HCT116 (cell line): ENCODE results near the gene ARHGDIA. TPM values are rescaled to one million over a fixed set of nuclear protein-coding genes. Genes with fewer than 3 reads are reported as not detected.

Experiments
- ATAC-seq: fragments of 200-7000 bp; cut with Tn5 transposase; 2 replicates; pipeline ENCODE4 v1.9.1; 2020; ENCODE audit warnings: mild to moderate bottlenecking, moderate library complexity
- BruUV-seq: library from RNA; stranded (reverse); fragments of 400-500 nt; replicated peaks from 2 replicates; lab custom pipeline; 2021; lab: Mats Ljungman, UMichigan
- CTCF ChIA-PET: fragments of 300-600 bp; sonication (Branson Sonifier 250); formaldehyde crosslinking; loops from one replicate; lab custom pipeline; 2021; ENCODE audit warnings: antibody characterized with exemption; lab: Charles Lee
- POLR2A ChIA-PET: fragments of 300-600, 350-600 bp; sonication (Branson Sonifier 250); formaldehyde crosslinking; loops from one replicate; lab custom pipeline; 2021; ENCODE audit warnings: antibody characterized with exemption; lab: Charles Lee
- RAD21 ChIA-PET, 2 experiments: fragments of 300-600 bp; sonication (Branson Sonifier 250); formaldehyde crosslinking; loops; one replicate each; lab custom pipeline; 2023; ENCODE audit warnings: low total read pairs in 2 of 2; ENCODE audit not compliant: uncharacterized antibody in 2 of 2, unreplicated experiment in 2 of 2, low non-redundant PET in 1 of 2; lab: Charles Lee
- DNase-seq: peaks from one replicate; pipeline ENCODE4 v3.0.0-alpha.2; 2010; ENCODE audit warnings: low read depth, low spot score
- H2AFZ ChIP-seq: fragments of 200-600 bp; shearing (Covaris generic), sonication (generic); 2 replicates; pipeline ENCODE4 v1.6.1; 2017; ENCODE audit warnings: low read depth, mixed run types, mixed read lengths, antibody characterized with exemption, low read length; ENCODE audit not compliant: poor library complexity, severe bottlenecking
- H3K27ac ChIP-seq: 2 replicates; pipeline ENCODE4 v1.5.1; 2012; ENCODE audit warnings: low read depth, low read length
- H3K27me3 ChIP-seq: fragments of 200-600 bp; sonication (generic); 2 replicates; pipeline ENCODE4 v1.6.1; 2016; ENCODE audit warnings: mixed run types, low read length, mixed read lengths; ENCODE audit not compliant: insufficient read depth
- H3K36me3 ChIP-seq, 2 experiments: fragments of 200-500 bp in 1 of 2; fragments of 200-600 bp in 1 of 2; sonication (Bioruptor generic) in 1 of 2; sonication (generic) in 1 of 2; 2 replicates each; pipeline versions ENCODE4 v1.5.1 to v1.6.1; 2014 to 2016; ENCODE audit warnings: low read length in 2 of 2, inconsistent platforms in 1 of 2, mixed read lengths in 1 of 2, mixed run types in 1 of 2; ENCODE audit not compliant: insufficient read depth in 2 of 2, control insufficient read depth in 1 of 2
- H3K4me1 ChIP-seq, 2 experiments: fragments of 200-600 bp in 1 of 2; sonication (generic) in 1 of 2; 2 replicates each; pipeline versions ENCODE4 v1.5.1 to v1.6.1; 2012 to 2017; ENCODE audit warnings: low read length in 2 of 2, inconsistent platforms in 1 of 2, mild to moderate bottlenecking in 1 of 2, mixed read lengths in 1 of 2, mixed run types in 1 of 2, moderate library complexity in 1 of 2; ENCODE audit not compliant: insufficient read depth in 2 of 2, control insufficient read depth in 1 of 2
- H3K4me2 ChIP-seq: fragments of 200-600 bp; sonication (generic); 2 replicates; pipeline ENCODE4 v1.6.1; 2017; ENCODE audit warnings: mixed run types, low read length, mixed read lengths
- H3K4me3 ChIP-seq, 2 experiments: fragments of 200-600 bp in 1 of 2; sonication (generic) in 1 of 2; replicated peaks in 1 of 2; 2 replicates each; pipeline ENCODE4 v1.5.1; 2011 to 2016; ENCODE audit warnings: low read length in 2 of 2, control low read depth in 1 of 2, low read depth in 1 of 2, mild to moderate bottlenecking in 1 of 2, mixed read lengths in 1 of 2, mixed run types in 1 of 2
- H3K79me2 ChIP-seq: fragments of 200-600 bp; sonication (generic); 2 replicates; pipeline ENCODE4 v1.6.1; 2017; ENCODE audit warnings: mild to moderate bottlenecking, mixed run types, low read length, moderate library complexity, mixed read lengths; ENCODE audit not compliant: insufficient read depth
- H3K9ac ChIP-seq: fragments of 200-600 bp; sonication (generic); 2 replicates; pipeline ENCODE4 v1.6.1; 2016; ENCODE audit warnings: low read length, mixed read lengths
- H3K9me2 ChIP-seq: fragments of 200-600 bp; sonication (generic), shearing (Covaris generic); 2 replicates; pipeline ENCODE4 v1.6.1; 2017; ENCODE audit warnings: mixed run types, mild to moderate bottlenecking, moderate library complexity; ENCODE audit not compliant: insufficient read depth
- H3K9me3 ChIP-seq, 2 experiments: fragments of 200-500 bp in 1 of 2; fragments of 200-600 bp in 1 of 2; sonication (Bioruptor generic) in 1 of 2; sonication (generic) in 1 of 2; 2 replicates each; pipeline ENCODE4 v1.6.1; 2014 to 2017; ENCODE audit warnings: low read length in 2 of 2, mixed read lengths in 2 of 2, inconsistent platforms in 1 of 2, low read depth in 1 of 2, mild to moderate bottlenecking in 1 of 2, mixed run types in 1 of 2, moderate library complexity in 1 of 2; ENCODE audit not compliant: control insufficient read depth in 1 of 2, insufficient read depth in 1 of 2
- H4K20me1 ChIP-seq: fragments of 200-600 bp; sonication (generic), shearing (Covaris generic); 2 replicates; pipeline ENCODE4 v1.6.1; 2017; ENCODE audit warnings: mixed run types, mild to moderate bottlenecking, moderate library complexity; ENCODE audit not compliant: insufficient read depth
- CBX3 ChIP-seq: IDR thresholded peaks from 2 replicates; pipeline ENCODE4 v1.6.1; 2012; ENCODE audit warnings: low read depth
- CEBPB ChIP-seq: IDR thresholded peaks from 2 replicates; pipeline ENCODE4 v1.6.1; 2012; ENCODE audit warnings: low read depth
- EGR1 ChIP-seq: IDR thresholded peaks from 2 replicates; pipeline ENCODE4 v1.6.1; 2012; ENCODE audit warnings: low read depth
- ELF1 ChIP-seq: IDR thresholded peaks from 2 replicates; pipeline ENCODE4 v1.6.1; 2012; ENCODE audit warnings: low read depth, borderline replicate concordance
- EZH2 ChIP-seq: fragments of 200-600 bp; sonication (generic); IDR thresholded peaks from 2 replicates; pipeline ENCODE4 v1.6.1; 2017; ENCODE audit warnings: antibody characterized with exemption, mixed run types
- EZH2phosphoT487 ChIP-seq: fragments of 200-600 bp; IDR thresholded peaks from 2 replicates; pipeline ENCODE4 v1.6.1; 2018; ENCODE audit warnings: antibody characterized with exemption, borderline replicate concordance
- JUND ChIP-seq: IDR thresholded peaks from 2 replicates; pipeline ENCODE4 v1.6.1; 2012
- POLR2A ChIP-seq: IDR thresholded peaks from 2 replicates; pipeline ENCODE4 v1.7.0; 2011; ENCODE audit warnings: borderline replicate concordance; ENCODE audit not compliant: insufficient read depth, insufficient read length; ENCODE audit errors: extremely low read depth
- POLR2AphosphoS5 ChIP-seq: IDR thresholded peaks from 2 replicates; pipeline ENCODE4 v1.6.1; 2011; ENCODE audit warnings: mild to moderate bottlenecking, low read depth, low read length, moderate library complexity
- RAD21 ChIP-seq: IDR thresholded peaks from 2 replicates; pipeline ENCODE4 v1.6.1; 2012; ENCODE audit warnings: low read depth, mild to moderate bottlenecking
- SIN3A ChIP-seq: IDR thresholded peaks from 2 replicates; pipeline ENCODE4 v1.6.1; 2012; ENCODE audit warnings: low read depth
- SP1 ChIP-seq: IDR thresholded peaks from 2 replicates; pipeline ENCODE4 v1.6.1; 2012; ENCODE audit warnings: low read depth
- SRF ChIP-seq: IDR thresholded peaks from 2 replicates; pipeline ENCODE4 v1.6.1; 2012; ENCODE audit warnings: low read depth
- ZFX ChIP-seq: fragments of 450-650 bp; IDR thresholded peaks from 2 replicates; pipeline ENCODE4 v1.6.1; 2017
- ZNF274 ChIP-seq: fragments of 200-500 bp; sonication (Bioruptor generic); IDR thresholded peaks from 2 replicates; pipeline ENCODE4 v1.6.1; 2014; ENCODE audit warnings: mild to moderate bottlenecking, low read depth, low read length, inconsistent platforms
- intact Hi-C: fragments of 100-400 bp; cut with micrococcal nuclease; formaldehyde crosslinking; loops from 2 replicates; pipeline ENCODE4 v1.10.0; 2022
- total RNA-seq: library from RNA; stranded (reverse); gene quantifications from one replicate; pipeline ENCODE4 v1.2.1, GENCODE V29; 2021; ENCODE audit not compliant: unreplicated experiment
- TF ChIP-seq, protein P1 (sequence below): IDR thresholded peaks from 2 replicates; pipeline ENCODE4 v1.6.1; 2012
- TF ChIP-seq, protein P2 (sequence below): IDR thresholded peaks from 2 replicates; pipeline ENCODE4 v1.6.1; 2011; ENCODE audit warnings: mild to moderate bottlenecking, low read length, moderate library complexity; ENCODE audit not compliant: insufficient replicate concordance; ENCODE audit errors: extremely low read depth
- TF ChIP-seq, protein P3 (sequence below): IDR thresholded peaks from 2 replicates; pipeline ENCODE4 v1.6.1; 2012; ENCODE audit warnings: low read depth

Gene ARHGDIA
- total RNA-seq, 1 experiment from 2014 or later, result 554 TPM

DNA sequence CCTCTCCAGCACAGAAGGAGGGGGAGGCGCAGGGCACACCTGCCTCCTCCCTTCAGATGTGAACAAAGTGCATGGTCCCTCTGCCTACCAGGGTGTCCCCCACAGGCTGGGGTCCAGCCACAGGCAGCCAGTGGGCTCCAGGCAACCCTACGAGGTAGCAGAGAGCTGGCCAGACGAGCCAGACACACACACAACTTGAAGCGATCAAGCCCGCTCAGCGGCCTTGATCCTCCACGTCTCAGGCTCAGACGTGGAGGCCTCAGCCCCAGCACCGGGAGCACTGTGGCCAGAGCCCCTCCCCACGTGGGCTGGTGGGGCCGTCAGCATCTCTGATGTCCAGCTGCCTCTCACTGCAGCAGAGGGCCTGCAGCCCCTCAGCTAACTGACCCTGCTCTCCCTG is 46.5 kb downstream of the ARHGDIA start:
- POLR2A ChIA-PET, result interaction anchor here (1.2 kb wide), 1 partner anchor 8 kb away, joined by 3 read pairs; the partner anchor contains the start of gene MCRIP1
- H3K4me3 ChIP-seq, result no peak overlapping the region
- ATAC-seq (no peak), DNase-seq (no peak)
- no peaks in the 10 kb centered on the region for H3K9me3 ChIP-seq
- no peak overlapping the region for H3K4me2 ChIP-seq
- intact Hi-C loops, result no loop called here
- CTCF ChIA-PET, result no interaction called here
- H3K9ac ChIP-seq, result no peak overlapping the region
- H3K36me3 ChIP-seq, result no peaks in the 10 kb centered on the region
- no peaks in the 10 kb centered on the region for H3K79me2 ChIP-seq
- H3K9me2 ChIP-seq, result no peaks in the 10 kb centered on the region
- no peaks in the 10 kb centered on the region for H3K27me3 ChIP-seq
- no peaks in the 10 kb centered on the region for H4K20me1 ChIP-seq
- H3K4me1 ChIP-seq, result peaks cover 21 to 24% of the 10 kb centered on the region in 2 experiments
- no peak for TF ChIP-seq POLR2AphosphoS5
- TF ChIP-seq CEBPB, result no peak
- no peak for TF ChIP-seq SP1
- no peak for TF ChIP-seq ZFX
- TF ChIP-seq ZNF274, result no peak
- TF ChIP-seq SRF, result no peak
- TF ChIP-seq POLR2A, result no peak
- TF ChIP-seq, protein P1, sequence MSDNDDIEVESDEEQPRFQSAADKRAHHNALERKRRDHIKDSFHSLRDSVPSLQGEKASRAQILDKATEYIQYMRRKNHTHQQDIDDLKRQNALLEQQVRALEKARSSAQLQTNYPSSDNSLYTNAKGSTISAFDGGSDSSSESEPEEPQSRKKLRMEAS, result no peak
- TF ChIP-seq, protein P2, sequence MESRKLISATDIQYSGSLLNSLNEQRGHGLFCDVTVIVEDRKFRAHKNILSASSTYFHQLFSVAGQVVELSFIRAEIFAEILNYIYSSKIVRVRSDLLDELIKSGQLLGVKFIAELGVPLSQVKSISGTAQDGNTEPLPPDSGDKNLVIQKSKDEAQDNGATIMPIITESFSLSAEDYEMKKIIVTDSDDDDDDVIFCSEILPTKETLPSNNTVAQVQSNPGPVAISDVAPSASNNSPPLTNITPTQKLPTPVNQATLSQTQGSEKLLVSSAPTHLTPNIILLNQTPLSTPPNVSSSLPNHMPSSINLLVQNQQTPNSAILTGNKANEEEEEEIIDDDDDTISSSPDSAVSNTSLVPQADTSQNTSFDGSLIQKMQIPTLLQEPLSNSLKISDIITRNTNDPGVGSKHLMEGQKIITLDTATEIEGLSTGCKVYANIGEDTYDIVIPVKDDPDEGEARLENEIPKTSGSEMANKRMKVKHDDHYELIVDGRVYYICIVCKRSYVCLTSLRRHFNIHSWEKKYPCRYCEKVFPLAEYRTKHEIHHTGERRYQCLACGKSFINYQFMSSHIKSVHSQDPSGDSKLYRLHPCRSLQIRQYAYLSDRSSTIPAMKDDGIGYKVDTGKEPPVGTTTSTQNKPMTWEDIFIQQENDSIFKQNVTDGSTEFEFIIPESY, result no peak
- no peak for TF ChIP-seq EZH2phosphoT487
- TF ChIP-seq, protein P3, sequence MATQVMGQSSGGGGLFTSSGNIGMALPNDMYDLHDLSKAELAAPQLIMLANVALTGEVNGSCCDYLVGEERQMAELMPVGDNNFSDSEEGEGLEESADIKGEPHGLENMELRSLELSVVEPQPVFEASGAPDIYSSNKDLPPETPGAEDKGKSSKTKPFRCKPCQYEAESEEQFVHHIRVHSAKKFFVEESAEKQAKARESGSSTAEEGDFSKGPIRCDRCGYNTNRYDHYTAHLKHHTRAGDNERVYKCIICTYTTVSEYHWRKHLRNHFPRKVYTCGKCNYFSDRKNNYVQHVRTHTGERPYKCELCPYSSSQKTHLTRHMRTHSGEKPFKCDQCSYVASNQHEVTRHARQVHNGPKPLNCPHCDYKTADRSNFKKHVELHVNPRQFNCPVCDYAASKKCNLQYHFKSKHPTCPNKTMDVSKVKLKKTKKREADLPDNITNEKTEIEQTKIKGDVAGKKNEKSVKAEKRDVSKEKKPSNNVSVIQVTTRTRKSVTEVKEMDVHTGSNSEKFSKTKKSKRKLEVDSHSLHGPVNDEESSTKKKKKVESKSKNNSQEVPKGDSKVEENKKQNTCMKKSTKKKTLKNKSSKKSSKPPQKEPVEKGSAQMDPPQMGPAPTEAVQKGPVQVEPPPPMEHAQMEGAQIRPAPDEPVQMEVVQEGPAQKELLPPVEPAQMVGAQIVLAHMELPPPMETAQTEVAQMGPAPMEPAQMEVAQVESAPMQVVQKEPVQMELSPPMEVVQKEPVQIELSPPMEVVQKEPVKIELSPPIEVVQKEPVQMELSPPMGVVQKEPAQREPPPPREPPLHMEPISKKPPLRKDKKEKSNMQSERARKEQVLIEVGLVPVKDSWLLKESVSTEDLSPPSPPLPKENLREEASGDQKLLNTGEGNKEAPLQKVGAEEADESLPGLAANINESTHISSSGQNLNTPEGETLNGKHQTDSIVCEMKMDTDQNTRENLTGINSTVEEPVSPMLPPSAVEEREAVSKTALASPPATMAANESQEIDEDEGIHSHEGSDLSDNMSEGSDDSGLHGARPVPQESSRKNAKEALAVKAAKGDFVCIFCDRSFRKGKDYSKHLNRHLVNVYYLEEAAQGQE, result no peak
- no peak for TF ChIP-seq EZH2
- TF ChIP-seq EGR1, result no peak
- TF ChIP-seq CBX3, result no peak
- no peak for TF ChIP-seq ELF1
- no peak for TF ChIP-seq SIN3A
- no peak for TF ChIP-seq JUND
- no peak for TF ChIP-seq RAD21
- H3K27ac ChIP-seq, result no peak overlapping the region; the same call in 1 of the 2 replicates
- RAD21 ChIA-PET, result no interaction called here
- no TSS peak for BruUV-seq
- no peak overlapping the region for H2AFZ ChIP-seq
